Activated T-cell treated with anti-CD3 and anti-CD28 coated beads, Interleukin-2, amount 50 U/mL, for 48 hours (primary cell): Measurements from ENCODE around the gene ABCC4.
"Not testable (repeated sequence)": the region's sequence is repeated elsewhere in the genome, so short reads cannot be mapped to it uniquely, and the experiment has no call there.

Source experiments
- DNase-seq, 2 experiments: peaks; one replicate each; pipeline ENCODE4 v3.0.0-alpha.2; 2020

Gene ABCC4

DNA sequence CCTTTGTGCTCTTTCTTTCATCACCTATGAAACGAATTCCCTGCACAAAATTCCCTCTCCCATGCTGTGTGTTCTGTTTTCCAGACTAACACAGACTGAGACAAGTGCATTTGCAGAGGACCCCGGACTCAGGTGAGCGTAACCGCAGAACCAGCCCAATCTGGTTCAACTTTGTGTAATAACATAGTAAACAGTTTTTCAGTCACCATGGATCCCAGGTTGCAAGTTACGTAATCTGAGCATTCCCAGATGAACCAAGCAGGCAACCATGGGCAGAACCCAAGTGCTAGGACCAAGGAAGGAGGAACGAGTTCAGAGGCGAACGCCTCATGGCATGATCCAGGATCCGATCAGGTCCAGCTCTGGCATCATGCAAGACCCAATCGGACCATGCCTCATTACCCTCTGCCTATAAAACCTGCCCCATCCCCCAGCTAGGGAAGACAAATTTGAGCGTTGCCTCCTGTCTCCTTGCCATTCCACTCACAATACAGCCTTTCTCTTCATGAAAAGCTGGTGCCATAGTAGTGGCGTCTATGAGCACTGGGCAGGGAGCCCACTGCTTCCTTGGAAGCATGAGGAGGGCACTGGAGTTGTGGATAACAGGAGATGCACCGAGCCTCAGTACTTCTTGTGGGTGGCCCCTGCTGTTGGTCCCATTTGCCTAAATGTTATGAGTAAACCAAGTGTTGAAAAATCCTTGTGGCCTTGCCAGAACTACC lies 107.6 kb downstream of the ABCC4 start:
- no peak for DNase-seq

DNA sequence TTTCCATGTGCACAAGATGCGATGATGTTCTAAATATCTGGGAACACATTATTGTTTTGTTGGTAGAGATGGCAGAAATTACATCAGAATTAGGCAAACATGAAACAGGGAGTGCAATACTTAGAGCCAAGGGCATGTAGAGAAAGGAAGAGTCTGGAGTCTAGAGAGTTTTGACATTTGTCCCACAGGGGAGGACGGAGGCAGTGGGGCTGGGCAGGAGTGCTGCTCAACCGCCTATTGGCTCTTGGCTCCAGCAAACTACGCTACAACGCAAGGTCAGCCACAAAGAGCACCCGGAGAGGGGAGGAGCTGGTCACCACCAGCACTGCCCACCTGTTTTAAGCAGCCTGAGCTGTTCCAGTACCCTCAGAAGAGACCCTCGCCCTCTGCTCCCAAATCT lies 108.3 kb downstream of the ABCC4 start:
- no peak for DNase-seq

DNA sequence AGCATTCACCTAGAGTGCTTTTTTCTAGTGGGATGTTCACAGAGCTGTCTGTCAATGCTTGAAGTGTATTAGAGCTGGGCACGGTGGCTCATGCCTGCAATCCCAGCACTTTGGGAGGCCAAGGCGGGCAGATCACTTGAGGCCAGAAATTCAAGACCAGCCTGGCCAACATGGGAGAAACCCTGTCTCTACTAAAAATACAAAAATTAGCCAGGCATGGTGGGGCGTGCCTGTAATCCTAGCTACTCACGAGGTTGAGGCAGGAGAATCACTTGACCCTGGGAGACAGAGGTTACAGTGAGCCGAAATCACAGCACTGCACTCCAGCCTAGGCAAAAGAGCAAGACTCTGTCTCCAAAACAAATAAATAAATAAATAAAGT lies 108.7 kb downstream of the ABCC4 start:
- not testable (repeated sequence) for DNase-seq

DNA sequence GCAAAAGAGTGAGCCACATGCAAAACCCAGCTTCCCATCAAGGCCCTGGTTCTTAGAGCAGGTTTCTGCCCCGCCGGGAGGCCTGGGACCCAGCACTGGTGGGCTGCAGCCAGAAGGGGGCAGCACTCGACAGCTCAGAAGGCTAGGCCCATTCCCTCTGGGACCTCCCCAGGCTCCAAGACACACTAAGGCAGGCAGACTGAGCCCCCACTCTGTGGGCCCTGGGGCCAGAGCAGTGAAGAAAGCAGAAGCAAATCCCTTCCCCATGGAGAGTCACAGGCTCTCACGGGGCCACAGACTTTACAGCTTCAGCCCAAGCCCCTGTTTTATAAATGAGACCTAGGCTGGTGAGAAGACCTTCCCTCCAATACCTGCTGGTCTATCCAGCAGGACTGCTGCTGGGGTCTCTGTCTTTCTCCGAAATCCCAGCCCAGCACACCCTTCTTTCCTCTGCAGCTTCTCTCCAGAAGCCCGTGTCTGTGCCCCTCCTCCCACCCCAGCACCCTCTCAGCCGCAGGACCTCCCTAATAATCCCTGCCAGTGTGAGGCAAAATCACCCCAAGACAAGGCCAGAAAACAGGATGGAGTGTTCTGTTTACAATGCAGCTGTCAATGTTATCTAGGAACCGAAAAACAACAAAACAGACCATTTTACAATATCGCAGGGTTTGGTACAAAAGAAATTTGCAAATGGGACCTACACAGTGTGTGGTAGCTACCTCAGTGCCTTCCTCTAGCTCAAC lies 109.3 kb downstream of the ABCC4 start:
- DNase-seq, result peak; percentile 81 to 82

DNA sequence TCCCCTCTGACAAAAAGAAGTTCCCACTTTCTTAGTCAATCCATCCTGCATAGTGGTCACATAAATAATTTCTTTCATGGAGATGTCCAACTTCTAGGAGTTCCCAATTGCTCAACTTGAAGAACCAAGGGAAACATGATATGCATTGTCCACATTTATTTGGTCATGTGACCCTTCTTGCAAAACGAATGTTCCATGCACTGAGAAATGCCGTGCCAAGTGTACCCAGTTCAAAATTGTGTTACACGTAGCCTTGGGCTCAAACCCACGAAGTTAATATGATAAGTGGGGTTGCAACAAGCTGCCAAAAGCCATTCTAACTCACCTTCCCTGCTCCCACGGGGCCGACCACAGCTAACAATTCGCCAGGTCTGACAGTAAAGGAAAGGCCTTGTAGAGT lies 113.1 kb downstream of the ABCC4 start:
- no peak for DNase-seq

DNA sequence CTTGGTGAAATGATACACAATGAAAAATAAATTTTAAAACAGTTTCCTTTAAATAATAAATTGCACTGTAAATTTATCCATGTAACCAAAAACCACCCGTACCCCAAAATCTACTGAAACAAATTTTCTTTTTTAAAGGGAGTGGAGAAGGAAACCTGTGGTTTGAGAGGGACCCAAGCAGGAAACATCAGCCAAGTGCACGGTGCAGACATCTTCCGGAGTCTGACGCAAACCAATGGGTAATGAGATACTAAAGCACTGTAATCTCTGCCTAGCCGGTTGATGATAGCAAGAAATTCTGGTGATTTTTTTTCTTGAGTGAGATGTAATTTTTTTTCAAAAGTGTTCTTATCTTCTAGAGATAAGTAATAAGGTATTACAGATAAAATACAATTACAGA lies 115.4 kb downstream of the ABCC4 start:
- peak in 1 of 2 experiments; percentile 39 for DNase-seq

DNA sequence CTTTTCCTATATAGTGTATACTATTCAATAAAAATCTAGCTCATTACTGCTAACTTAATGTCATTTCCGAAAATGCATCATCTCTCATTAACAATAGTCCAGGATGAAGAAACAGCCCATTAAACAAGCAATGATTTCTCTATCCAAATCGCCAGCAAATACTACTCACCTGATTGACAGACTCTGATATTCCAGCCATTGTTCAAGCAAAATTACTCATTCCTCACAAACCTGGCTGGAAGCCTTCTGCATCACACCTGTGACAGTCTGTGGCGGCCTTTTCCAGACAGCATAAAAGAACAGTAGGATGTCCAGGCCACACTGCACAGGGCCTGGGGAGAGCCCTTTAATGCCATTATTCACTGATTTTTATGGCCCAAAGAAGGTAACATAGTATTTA lies 115.9 kb downstream of the ABCC4 start:
- DNase-seq, result no peak

DNA sequence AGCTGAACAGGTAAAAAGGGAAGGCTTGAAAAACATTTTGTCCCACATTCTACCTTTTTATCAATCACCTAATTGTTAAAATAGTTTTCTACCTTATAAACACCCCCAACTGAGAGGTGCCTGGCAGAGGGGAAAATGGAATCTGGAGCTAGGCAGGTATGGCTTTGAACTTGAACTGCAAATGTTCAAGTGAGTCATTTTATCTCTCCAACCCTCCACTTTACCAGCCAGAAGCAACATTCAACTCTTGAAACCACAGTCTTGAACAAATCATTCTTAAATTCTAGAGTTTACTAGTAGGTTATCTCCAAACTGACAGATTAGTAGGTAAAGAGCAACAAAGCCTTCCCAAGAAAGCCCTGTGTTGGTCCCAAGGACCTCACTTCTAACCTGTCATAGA lies 116.9 kb downstream of the ABCC4 start:
- no peak for DNase-seq

DNA sequence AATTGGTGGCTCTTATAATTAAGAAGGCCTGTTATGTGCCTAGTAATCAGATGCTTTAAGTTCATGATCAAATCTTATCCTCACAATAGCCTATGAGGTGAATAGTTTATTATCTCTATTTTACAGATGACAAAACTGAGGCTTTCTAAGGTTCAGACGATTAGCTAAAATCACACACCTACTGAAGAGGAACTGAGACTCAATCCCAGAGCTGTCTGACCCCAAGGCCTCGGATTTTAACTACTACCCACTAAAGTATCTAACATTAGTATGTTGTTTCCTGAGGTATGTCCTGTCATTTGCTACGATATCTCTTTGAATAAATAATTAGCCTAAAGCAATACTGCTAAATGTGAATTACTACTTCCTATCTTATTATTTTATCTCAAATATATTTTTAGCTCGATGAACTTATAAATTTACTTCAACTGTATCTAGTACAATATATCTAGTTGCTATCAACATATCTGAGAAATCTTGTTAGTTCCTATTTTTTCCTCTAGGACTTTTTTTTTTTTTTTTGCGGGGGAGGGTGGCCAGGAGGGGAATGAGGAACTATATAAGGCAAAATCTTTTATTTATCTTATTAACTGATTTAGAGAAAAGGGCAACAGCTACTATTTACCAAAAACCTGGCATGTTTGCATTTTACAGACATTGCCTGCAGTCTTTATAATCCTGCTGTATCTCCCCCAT lies 118.5 kb downstream of the ABCC4 start:
- DNase-seq, result no peak

DNA sequence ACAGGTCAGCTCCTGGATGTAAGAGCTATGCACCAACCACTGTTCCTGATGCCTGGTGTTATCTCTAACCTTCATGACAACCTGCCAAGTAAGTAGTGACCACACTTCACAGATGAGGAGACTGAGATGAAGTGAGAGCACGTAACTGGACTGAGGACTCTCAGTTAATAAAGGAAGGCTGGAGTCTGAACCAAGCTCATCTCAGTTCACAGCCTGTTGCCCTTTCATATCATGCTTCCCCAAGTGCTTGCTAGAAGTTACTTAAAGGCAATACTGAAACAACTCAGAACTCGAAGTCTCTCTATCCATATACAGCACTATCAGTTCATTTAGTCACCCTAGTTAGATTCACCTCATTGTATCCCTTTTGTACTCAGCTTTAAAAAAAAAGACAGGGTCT lies 119.7 kb downstream of the ABCC4 start:
- no peak for DNase-seq

DNA sequence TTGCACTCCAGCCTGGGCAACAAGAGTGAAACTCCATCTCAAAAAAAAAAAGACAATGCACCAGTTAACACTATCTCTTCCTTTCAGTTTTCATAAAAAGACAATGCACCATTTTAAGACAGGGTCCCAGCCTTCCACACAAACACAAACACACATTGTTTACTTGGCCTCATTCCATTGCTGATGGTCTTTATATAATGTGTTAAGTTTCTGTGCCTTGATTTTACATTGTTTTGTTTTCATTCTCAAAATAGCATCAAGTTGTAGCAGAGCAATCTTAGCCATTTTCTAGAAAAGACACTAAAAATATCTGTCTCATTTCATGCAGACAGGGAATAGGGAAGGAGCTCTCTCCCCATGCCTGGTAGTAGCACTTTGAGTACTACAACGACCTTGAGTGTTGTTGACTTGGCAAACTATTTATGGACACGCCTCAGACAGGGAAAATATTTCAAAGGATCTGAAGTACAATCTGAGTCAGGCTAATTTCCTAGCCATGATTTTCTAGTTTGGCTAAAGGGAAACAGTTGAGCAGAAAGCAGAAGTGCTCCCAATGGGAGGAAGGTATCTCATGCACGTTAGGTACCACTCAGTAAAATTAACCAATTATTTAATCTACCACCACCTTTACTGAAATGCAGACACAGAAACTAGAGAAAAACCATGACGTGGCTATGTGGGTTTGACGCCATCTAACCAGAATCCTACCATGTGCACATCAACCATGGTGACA lies 120.6 kb downstream of the ABCC4 start:
- DNase-seq, result no peak

DNA sequence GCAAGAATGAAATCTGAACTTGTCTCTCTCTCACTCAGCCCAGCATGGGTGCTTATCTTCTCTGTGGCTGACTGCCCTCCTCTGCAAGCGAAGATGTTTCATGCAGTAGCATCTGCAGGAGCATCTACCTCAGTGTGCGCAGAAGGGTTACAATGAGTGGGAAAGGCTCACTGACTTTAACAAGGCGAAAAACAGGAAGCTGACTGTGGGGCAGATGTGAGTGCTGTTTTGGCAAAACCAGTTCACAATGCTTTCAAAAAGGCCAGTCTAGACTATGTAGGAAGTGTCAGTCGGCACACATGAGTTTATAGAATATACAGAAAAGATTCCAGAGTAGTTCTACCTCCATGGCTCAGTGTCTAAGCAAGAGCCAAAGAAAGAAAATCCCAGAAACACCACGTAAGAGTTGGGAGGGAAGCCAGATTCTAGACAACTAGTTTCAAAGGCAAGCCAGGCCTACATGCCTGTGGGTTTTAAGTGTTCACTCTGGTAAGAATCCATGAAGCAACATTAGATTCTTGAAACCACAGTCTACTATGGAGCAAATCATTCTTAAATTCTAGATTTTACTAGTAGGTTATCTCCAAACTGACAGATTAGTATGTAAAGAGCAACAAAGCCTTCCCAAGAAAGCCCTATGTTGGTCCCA lies 124.5 kb downstream of the ABCC4 start:
- DNase-seq, result no peak

DNA sequence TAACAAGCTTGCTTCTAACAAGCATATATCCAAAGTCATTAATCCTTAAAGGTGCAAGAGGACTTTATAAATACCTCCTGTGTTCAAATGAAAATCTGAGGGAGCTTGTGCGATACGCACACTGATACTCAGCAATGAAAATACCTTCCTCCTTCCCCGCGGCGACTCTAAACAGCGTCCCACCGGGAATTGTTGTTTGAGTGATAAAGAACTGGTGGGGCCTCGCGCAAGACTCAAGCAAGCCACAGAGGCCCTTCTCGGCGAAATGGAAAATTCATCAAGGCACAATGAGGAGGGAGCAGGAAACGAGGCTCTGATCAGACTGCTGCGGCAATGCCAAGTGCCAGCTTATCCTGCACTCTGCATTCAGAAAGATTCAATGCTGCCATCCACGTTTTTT lies 126.7 kb downstream of the ABCC4 start:
- DNase-seq, result no peak

DNA sequence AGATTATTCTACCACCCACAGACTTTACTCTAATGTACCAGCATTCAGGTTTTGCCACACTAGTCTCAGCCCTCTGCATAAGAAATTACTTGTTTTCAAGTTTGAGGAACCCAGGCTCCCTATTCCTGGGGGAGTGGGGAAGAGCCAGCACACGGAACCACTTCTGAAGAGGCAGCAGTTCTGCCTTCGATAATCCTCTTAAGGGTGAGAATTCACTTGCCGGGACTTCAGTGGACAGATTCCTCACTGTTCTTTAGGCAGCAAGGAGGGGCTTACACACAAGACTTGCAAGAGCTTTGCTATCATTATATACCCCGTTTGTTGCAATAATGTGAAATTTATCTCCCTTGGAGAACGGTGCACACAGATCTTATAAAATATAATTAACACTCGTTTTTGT lies 133.1 kb downstream of the ABCC4 start:
- no peak for DNase-seq

DNA sequence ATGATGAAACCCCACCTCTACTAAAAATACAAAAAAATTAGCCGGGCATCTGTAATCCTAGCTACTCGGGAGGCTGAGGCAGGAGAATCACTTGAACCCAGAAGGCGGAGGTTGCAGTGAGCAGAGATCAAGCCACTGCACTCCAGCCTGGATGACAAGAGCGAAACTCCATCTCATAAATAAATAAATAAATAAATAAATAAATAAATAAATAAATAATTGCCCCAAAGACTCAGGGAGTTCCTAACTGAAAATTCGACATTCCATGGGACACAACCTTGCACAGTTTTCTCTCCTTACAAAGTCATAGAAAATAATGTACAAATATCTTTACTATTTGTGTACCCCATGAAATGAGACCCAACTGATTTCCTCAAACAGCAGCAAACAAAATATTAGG lies 134.2 kb downstream of the ABCC4 start:
- not testable (repeated sequence) for DNase-seq

DNA sequence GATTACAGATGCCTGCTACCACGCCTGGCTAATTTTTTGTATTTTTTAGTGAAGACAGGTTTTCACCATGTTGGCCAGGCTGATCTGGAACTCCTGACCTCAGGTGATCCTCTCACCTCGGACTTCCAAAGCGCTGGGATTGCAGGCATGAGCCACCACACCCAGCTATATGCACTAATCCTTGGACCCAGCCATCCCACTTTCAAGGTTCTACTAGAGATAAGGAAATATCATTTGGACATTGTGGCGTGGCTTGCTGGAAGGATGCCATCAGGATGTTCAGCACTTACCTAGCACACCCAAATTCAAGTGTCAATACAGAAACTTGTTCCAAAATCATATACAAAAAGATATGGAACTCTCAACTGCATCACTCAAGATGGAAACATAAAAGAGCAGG lies 136.4 kb downstream of the ABCC4 start:
- no peak for DNase-seq

DNA sequence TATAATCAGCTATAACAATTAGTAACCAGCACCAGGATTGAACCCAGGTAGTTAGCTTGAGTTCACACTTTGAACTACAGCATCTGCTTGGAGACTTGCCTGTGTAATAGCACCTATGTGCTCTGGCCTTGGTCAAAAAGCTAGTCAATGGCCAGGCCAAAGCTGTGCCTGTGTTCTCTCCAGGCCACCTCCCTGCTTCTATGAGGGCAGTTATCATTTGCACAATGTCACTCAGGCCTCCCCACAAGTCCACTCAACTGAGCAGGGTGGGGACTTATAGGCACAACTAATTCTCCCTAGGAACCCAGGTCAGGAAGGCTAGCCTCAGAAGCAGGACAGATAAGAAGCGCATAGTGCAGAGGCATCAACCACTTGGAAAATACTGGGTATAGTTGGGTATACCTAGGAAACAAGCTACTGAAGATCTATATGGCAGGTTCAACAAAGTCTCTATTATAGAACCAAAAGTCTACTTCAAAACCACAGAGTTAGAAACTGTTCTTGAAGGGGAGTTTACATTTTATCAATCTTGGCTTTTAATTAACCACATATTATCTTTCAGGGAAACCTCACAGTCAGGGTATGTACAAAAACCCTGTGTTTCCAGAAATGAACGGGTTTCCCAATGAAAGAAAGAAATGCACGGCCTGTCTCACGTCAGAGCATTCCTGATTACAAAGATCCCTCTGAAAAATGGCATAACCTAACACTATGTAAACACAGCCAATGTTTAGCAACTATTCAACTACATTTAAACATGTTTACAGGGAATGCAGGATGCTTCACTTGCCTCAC lies 140.9 kb downstream of the ABCC4 start:
- DNase-seq, result no peak

DNA sequence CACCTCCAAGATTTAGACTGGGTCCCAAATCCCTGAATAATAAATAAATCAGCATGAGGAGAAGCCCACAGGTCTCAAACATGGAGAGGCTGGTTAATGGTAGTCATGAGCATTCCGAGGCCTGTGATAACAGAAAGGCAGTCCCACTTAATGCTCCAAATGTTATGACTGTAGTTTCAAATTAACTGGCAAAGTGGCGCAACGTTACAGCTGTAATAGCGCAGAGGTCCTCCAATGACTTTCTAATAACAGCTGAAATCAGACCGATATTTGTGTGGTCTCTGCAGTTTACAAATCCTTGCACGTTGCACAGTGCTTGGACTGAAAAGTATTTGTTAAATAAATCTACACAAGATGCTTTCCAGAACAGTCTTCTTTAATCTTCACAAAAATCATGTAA lies 141.8 kb downstream of the ABCC4 start:
- DNase-seq, result no peak

DNA sequence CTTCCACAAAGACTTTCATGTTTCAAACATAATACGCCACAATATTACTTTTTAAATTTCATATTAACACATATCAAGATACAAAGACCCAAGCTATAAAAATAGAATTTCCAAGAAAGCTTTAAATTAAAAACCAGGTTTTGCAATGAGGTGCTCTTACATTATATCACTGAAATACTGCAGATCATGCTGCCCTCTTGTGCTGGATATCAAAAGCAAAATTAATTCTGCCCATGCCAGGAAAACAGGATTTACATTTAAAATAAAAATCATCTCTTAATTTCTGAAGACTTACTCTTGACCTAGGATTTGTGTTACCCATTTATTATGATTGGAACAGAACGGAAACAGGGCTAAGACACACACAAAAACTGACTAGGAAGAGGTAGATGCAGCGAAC lies 145.0 kb downstream of the ABCC4 start:
- no peak for DNase-seq

DNA sequence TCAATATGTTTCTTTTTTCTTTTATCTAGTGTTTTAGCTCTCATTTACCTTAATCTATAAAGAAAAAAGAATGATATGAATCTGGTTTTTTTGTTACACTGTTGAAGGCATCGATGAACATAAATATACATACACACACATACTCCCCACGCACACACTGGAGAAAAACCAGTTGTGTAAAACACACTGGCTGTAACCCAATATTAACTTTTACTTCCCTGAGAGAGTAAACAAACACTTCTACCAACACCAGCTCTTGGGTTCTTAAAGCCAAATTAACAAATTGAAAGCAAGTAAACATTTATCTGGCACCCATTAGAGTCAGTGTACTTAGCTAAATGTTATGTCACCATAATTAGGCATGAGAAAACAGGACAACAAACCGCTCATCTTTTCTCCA lies 145.7 kb downstream of the ABCC4 start:
- no peak for DNase-seq

DNA sequence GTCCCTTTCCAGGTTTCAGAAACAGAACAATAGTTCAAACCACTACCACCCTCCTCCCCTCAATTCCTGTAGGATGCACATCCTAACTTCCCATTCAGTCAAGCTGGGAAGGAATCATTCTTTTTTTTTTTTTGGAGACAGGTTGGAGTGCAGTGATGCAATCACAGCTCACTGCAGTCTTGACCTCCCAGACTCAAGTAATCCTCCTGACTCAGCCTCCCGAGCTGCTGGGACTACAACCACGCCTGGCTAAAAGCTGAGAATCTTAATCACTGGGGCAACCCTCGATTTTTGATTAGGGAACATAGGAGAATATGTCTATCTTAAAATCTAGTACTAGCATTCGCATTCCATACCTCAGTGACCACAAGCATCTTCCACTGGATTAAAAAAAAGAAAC lies 146.2 kb downstream of the ABCC4 start:
- no peak for DNase-seq

DNA sequence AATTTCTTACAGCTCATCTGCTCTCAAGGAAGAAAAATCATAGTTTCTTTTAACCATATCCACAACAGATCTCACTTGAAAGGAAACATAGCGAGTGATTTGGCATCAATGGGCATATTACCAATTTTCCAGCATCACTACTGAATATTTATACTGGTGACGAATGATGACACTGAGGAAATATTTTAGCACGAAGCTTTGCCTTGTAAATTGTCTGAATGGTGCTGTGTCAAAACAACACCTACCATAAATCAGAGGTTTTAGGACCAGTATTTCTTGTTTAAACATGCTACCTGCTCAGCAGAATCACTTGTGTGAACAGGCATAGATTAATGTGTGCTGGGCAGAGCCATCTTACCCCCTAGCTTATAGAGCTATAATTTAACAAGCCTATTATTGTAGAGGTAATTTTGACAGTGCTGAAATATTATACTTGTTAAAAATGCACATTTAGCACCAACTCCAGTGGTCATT lies 146.8 kb downstream of the ABCC4 start:
- DNase-seq, result no peak
